ENCODE measurements around the gene MBTD1.
"Not testable (repeated sequence)": the region's sequence is repeated elsewhere in the genome, so short reads cannot be mapped to it uniquely, and the experiment has no call there.

Gene MBTD1

GRCh38 chr17:51188271-51188833 lies 71.5 kb downstream of the MBTD1 start:
- DNase-seq (ENCODE audit: low spot score): no peak

- DNase-seq (ENCODE audit: low spot score): no peak
These were observed 74.0 kb downstream of the MBTD1 start for GRCh38 chr17:51185763-51186332.

DNA sequence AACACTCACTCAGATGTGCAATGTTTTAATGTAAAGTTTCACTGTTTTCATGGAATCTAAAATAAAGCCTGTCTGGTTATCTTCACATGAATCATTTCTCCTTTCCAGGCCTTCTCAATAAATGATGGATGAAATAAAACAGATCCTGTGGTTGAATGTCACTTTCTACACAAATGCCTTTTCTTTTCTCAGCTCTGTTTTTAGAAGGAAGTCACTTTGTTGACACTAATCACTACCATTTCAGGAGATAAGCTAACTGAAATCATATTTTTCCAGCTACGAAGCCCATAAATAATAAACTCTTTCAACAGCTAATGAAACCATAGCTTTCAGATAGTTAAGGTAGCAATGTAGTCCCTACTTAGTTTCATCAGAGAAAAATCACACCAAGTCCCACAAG lies 75.7 kb downstream of the MBTD1 start:
- DNase-seq (ENCODE audit: low spot score): no peak

- DNase-seq (ENCODE audit: low spot score): no peak
These were observed 79.4 kb downstream of the MBTD1 start for GRCh38 chr17:51180486-51180885.

DNA sequence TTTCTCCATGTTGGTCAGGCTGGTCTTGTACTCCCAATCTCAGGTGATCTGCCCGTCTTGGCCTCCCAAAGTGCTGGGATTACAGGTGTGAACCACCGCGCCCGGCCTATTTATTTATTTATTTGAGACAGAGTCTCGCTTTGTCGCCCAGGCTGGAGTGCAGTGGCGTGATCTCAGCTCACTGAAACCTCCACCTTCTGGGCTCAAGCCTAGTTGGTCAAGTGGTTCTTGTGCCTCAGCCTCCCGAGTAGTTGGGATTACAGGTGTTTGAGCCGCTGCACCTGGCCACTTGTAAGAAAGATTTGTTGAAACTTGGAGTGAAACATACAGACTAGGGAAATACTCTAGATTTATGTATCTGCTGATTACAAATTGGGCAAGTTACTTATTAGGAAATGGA lies 87.8 kb downstream of the MBTD1 start:
- DNase-seq (ENCODE audit: low spot score): not testable (repeated sequence)

DNA sequence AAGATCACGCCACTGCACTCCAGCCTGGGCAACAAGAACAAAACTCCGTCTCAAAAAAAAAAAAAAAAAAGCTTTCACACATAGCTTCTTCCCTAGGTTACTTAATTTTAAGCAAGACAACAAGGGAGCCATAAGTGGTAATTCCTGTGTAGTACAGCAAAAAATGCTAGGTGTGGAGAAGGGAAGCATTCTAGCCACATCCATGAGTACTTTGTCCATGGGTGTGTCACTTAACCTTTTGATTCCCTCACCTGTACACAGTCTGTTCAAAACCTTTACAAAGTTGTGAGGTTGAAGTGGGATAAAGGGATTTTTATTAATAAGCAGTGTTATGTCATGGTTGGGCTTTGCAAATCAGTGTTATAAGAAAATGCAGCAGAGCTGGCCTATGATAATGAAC lies 89.1 kb downstream of the MBTD1 start:
- DNase-seq (ENCODE audit: low spot score): no peak

GRCh38 chr17:51169340-51169739 lies 90.5 kb downstream of the MBTD1 start:
- no peak for DNase-seq (ENCODE audit: low spot score)

DNA sequence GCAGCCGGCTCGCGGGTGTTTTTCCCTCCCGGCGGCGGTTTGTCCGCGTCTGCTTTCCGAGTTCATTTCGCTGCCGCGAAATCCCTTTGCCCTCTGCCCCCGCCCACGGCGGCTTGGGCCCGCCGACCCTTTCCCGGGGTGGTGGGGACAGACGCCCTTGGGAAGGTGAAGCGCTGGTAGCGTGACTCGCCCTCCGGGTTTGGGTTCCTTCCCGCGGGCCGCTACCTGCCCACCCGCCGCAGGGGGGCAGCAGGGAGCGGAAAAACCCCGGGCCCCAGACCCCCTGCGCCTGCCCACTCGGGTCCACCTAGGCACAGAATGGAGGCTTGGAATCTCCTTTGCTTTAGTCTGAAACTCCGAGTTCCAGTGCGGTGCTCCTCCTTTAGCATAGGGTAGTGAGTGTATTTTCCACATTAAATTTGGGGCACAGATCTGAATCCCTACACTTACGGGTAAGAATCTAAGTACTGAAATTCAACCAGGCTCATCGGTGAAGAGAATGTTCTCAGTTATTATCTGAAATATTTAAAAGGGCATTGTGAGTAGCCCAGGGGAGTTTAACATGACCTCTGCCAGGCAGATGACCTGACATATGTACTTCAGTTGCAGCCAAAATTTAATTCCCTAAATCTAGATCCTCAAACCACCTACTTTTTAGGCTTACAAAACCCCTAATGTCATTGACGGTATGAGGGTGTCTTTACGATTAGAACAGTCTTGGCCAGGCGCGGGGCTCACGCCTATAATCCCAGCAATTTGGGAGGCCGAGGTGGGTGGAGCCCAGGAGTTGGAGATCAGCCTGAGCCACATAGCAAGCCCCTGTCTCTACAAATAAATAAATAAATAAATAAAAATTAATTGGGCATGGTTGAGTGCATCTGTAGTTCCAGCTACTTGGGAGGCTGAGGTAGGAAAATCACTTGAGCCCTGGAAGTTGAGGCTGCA lies 92.6 kb downstream of the MBTD1 start:
- DNase-seq (ENCODE audit: low spot score): peak; percentile 61

- peak; percentile 89 for DNase-seq (ENCODE audit: low spot score)
These were observed 93.5 kb downstream of the MBTD1 start, which contains the start of gene NME2 for GRCh38 chr17:51166198-51166986. TSS of gene NME2 (plus strand) at chr17:51166411. CDS start at chr17:51166831, 420 bp downstream.

- DNase-seq (ENCODE audit: low spot score): peak; percentile 68
These were observed 94.1 kb downstream of the MBTD1 start for GRCh38 chr17:51165680-51166197.

GRCh38 chr17:51164911-51165679 lies 94.8 kb downstream of the MBTD1 start:
- no peak for DNase-seq (ENCODE audit: low spot score)

- no peak for DNase-seq (ENCODE audit: low spot score)
These were observed 98.3 kb downstream of the MBTD1 start for GRCh38 chr17:51161541-51161940.

- DNase-seq (ENCODE audit: low spot score): no peak
These were observed 100.2 kb downstream of the MBTD1 start for GRCh38 chr17:51159604-51160003.

DNA sequence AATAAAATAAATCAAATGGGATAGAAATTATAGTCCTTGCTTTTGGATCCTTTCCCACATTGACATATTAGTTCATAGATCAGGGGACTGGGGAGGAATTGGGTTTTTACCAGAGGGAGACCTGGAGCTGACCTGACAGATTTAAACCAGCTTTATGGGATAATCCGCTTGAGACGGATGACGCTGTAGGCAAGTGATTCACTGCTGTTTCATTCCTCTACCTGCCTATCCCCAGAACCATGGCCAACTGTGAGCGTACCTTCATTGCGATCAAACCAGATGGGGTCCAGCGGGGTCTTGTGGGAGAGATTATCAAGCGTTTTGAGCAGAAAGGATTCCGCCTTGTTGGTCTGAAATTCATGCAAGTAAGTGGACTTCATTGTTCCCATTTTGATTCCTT lies 104.4 kb downstream of the MBTD1 start:
- no peak for DNase-seq (ENCODE audit: low spot score)

DNA sequence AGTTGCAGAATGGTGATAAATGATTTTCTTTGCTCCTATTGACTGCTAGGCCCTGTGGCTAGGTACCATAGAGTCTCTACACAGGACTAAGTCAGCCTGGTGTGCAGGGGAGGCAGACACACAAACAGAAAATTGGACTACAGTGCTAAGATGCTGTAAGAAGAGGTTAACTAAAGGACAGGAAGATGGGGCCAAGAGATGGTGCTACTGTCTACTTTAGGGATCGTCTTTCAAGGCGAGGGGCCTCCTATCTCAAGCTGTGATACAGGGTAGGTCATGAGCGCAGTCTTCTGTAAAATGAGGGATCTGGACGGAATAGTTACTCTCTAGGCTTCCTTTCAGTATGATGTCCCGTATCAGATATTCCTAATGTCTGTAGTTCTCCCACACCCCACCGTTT lies 105.7 kb downstream of the MBTD1 start:
- peak; percentile 44 for DNase-seq (ENCODE audit: low spot score)

GRCh38 chr17:51153210-51154072 lies 106.4 kb downstream of the MBTD1 start, which contains the start of gene NME1:
TSS of gene NME1 (plus strand) at chr17:51153559. CDS start at chr17:51155655, 2,096 bp downstream.
- DNase-seq (ENCODE audit: low spot score): peak; percentile 100

- peak; percentile 71 for DNase-seq (ENCODE audit: low spot score)
These were observed 107.1 kb downstream of the MBTD1 start for GRCh38 chr17:51152766-51153209.

DNA sequence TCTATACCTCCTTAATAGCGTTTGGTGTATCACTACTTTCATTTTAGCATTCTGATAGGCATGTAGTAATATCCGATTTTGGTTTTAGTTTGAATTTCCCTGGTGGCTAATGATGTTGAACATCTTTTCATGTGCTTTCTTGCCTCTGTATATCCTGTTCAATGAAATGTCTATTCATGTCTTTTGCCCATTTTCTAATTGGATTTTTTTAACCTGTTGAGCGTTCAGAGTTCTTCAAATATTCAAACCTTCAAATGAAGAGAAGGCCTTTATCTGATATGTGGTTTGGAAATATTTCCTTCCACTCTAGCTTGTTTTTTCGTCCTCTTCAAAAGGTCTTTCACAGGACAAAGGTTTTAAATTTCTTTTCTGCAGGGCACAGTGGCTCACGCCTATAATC lies 108.9 kb downstream of the MBTD1 start:
- no peak for DNase-seq (ENCODE audit: low spot score)

- DNase-seq (ENCODE audit: low spot score): no peak
These were observed 110.7 kb downstream of the MBTD1 start for GRCh38 chr17:51149163-51149562.

GRCh38 chr17:51147650-51148049 lies 112.2 kb downstream of the MBTD1 start:
- no peak for DNase-seq (ENCODE audit: low spot score)
